22Rv1 (cell line): Measurements from ENCODE around the gene QPRT.

Experiments
- CTCF ChIP-seq: fragments of 450-650 bp; IDR thresholded peaks from 2 replicates; pipeline ENCODE4 v1.5.1; 2017; ENCODE audit warnings: mild to moderate bottlenecking
- ZFX ChIP-seq: fragments of 450-650 bp; IDR thresholded peaks from 2 replicates; pipeline ENCODE4 v1.6.1; 2017; ENCODE audit warnings: antibody characterized with exemption, borderline replicate concordance

- TF ChIP-seq CTCF, result peak; percentile 95
- no peak for TF ChIP-seq ZFX
These were observed 21.4 kb downstream of the QPRT start for GRCh38 chr16:29700253-29700987.
